HuH-7 (cell line): ENCODE measurements around the gene FKBP1B.
"Not testable (repeated sequence)": the region's sequence is repeated elsewhere in the genome, so short reads cannot be mapped to it uniquely, and the experiment has no call there.

ENCODE experiments used
- DNase-seq: peaks from one replicate; pipeline ENCODE4 v3.0.0; 2011; ENCODE audit warnings: low spot score

The FKBP1B gene

DNA sequence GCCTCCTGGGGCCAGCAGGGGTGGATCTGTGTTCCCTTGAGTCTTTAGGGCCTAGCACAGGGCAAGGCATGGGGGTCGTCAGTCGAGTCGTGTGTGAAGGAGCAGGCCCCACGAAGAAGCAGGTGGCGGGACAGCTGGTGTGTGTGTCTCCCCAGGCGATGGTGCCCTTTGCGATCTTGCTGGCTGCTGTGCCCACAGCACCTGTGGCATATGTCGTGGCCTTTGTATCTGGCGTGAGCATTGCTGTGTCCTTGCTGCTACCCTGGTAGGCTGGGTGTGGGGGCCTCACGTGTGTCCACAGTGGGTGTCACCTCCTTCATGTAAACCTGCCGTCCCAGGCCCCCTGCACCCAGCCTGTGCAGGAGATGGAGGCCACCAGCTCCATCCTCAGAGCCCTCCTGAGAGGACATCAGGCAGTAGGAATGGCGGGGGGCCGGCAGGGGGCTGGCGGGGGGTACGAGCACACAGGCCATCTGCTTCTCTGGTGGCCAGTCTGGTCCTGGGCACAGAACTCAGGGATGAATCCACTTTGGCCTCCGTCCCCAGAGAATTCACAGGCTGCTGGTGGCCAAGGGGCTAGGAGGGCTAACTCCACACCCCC lies 26.5 kb upstream of the FKBP1B start:
- DNase-seq: no peak

DNA sequence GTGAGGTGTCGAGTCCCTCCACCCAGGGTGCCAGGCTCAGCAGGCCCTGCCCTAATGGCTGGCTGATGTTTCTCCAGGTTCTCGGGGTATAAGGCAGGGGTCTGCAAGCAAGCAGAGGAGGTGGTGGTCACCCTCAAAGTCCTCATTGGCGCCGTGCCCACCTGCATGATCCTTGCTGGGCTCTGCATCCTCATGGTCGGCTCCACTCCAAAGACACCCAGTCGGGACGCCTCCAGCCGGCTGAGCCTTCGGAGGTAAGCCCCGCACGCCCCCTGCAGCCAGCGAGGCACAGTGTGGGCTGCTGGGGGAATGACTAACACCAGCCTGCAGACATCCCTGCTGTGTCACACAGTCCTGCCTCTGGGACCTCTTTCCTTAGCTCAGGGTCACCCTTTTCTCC lies 25.5 kb upstream of the FKBP1B start:
- no peak for DNase-seq

DNA sequence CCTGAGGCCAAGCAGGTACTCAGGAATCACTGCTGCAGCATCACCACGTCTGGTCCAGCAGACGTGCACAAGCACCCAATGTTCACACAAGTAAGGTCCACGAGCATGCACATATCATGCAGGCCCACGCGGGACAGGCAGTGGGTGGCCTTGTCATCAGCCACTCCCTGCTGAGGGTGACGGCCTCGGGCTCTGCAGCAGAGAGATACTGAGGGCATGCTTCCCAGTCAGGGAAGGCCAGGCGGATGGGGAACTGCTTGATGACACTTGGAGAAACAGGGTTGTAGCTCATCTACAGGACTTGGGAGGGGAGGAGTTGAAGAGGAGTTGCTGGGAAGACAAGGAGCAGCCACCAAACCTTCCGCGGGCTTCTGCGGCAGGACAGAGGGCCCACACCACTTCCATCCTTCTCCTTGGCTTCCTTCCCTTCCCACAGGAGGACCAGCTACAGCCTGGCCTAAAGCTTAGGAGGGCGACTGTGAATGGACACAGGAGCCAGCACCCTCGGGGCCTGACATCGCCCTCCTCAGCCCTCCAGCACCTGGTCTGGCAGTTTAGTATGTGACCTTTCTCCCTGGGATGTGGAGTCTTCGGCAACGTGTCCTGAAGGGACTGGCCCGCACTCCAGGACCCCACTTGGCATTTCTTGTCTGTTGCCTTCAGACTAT lies 24.4 kb upstream of the FKBP1B start:
- no peak for DNase-seq

DNA sequence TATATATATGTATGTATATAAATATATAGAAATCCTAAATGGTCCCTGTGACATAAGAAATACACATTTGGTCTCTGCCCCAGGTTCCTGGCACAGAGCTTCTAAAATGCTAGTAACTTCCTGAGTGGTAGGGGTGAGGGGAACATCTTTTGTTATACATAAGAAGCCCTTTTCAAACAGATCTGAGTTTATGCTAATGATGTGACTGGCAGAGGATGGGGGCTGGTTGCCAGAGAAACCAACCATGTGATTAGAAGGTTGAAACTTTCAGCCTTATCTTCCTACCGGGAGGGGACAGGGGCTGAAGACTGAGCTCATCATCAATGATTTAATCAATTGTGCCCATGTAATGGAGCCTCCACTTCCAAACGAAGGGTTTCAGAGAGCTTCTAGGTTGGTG lies 23.3 kb upstream of the FKBP1B start:
- DNase-seq: no peak

DNA sequence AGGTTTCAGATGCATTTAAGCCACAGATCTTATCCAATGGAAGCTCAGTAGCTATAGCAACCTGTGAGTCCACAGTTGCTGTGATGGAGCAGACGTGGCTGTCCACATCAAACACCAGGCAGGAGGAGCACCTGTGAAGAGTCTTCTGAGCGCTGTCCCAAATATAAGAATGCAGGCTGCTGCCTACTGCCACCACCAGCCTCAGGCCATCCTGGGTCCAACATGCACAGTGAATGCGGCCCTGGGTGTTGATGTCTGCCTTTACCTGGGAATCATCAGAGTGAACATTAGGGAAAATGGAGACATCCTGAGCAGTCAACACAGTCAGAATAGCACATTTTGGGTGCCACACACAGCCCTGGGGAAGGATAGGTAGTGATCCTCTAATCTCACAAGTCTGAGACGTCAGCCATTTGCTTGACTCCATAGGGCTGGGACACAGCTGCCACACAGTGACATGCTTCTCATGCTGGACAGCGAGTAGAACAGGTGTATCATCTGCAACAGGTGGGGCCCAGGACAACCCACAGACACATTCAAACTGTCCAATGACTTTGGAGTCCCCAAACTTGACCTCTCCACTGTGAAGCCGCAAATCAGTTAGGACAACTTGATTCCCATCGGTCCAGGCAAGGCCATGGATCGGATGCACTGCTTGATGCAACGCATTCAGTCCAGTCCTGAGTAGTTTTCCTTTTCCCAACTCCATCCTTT lies 10.6 kb upstream of the FKBP1B start:
- no peak for DNase-seq

DNA sequence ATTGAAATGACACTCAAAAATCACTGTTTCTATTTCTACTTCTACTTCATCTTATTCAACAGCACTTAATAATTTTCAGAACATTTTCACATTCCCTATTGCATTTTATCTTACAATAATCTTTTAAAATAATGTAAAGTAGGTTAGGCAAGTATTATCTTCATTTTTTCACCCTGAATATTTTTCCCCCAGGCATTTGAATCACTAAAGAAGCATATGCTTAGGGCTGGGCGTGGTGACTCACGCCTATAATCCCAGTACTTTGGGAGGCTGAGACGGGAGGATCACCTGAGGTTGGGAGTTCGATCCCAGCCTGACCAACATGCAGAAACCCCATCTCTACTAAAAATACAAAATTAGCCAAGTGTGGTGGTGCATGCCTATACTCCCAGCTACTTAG lies 9.0 kb upstream of the FKBP1B start:
- DNase-seq: no peak

DNA sequence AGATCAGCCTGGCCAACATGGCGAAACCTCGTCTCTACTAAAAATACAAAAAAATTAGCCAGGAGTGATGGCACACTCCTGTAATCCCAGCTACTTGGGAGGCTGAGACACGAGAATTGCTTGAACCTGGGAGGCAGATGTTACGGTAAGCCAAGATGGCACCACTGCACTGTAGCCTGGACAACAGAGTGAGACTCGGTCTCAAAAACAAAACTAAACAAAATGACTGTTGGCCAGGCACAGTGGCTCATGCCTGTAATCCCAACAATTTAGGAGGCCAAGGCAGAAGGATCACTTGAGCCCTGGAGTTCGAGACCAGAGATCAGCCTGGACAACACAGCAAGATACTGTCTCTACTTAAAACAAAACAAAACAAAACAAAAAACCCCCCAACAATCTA lies 6.4 kb upstream of the FKBP1B start:
- DNase-seq: not testable (repeated sequence)

DNA sequence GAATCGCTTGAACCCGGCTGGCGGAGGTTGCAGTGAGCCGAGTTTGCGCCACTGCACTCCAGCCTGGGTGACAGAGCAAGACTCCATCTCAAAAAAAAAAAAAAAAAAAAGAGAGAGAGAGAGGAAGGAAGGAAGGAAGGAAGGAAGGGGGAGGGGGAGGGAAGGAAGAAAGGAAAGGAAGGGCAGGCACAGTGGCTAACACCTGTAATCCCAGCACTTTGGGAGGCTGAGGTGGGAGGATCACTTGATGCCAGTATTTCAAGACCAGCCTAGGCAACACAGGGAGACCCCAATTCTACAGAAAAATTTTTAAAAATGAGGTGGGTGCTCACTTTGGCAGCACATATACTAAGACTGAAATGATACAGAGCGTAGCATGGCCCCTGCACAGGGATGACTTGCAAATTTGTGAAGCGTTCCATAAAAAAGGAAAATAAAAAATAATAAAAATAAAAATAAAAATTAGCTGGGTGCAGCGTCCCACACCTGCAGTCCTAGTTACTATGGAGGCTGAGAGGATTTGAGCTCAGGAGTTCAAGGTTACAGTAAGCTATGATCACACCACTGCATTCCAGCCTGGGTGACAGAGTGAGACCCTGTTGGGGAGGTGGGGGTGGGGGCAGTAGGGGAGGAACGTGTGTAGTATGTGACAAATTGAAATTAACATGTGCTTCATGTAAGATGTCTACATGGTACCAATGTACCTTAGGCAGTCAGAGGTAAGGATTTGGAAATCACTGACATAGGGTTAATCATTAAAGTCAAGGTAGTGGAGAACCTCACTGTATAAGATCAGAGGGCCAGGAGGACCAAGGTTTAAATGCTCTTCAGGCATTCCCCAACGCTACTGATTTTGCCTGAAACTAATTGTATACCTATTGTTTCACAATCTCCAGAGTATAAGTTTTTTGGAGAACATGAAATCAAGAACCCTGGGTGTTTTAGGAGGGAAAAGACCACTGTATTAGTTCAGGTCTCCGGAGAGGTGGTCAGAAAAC lies 3.7 kb upstream of the FKBP1B start:
- DNase-seq: no peak

DNA sequence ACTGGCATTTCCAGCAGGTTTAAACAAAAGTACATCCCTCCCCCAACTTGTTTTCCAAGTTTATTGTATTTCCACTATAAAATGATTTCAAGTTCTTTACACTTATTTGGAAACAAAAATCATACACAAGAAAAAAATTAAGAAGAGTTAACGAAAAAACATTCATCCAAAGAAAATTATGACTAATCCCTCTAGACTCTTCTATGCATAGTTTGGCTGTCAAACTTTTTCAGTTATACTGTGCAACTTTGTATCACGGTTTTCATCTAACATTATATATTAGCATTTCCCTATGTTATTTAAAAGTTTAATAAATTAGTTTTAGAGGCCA lies 3.0 kb upstream of the FKBP1B start:
- no peak for DNase-seq

DNA sequence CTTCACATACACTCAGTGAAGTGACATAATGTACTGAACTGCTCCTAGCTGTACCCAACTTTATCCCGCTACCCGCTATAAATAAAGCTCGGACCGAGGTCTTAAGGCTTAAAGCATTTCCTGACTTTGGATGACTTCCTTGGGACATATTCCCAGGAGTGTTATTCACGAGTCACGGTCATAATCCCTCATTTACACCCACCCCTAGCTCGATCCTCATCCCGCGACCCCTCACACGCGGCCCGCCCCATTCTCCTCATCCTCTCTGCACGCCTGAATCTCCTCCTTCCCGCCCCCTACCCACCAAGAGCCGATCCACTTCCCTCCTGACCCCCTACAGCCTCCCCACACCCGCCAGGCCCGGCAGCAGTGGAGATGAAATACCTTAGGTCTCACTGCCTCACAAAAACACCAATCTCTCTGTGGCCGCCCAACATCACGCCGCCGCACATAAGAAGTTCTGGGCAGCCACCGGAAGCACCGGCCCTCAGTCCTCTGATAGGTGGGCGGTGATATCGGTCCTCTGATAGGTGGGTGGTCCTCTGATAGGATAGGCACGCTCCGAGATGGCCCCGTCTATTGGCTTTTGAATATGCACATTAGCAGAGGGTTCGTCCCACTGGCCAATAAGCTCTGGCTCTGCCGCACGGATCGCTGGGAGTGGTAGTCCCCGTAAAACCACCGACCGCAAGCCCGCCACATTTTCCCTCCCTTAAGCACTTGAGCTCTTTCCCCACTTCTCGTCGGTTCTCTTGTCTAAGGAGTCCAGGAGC lies 2.4 kb upstream of the FKBP1B start, which contains the start of gene WDCP:
TSS of gene WDCP (minus strand) at position 462 of the 773 bp plus-strand sequence. CDS start 7,897 bp downstream, outside the sequence.
- peak; percentile 79 for DNase-seq

DNA sequence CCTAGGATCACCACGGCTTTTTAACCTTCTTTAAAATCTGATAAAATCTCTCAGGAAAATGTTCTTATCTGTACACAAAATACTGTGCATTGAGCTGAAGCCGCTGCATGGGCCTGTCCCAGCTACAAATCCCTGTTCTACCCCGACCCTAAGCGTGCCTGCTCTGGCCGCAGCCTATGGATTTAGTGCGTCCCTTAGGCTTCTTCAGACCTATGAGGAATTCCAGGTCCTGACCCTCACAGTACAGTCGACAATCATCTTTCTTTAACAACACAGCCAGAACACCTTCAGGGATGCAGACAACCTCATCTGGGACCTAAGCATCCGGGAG lies 1.9 kb upstream of the FKBP1B start:
- no peak for DNase-seq

DNA sequence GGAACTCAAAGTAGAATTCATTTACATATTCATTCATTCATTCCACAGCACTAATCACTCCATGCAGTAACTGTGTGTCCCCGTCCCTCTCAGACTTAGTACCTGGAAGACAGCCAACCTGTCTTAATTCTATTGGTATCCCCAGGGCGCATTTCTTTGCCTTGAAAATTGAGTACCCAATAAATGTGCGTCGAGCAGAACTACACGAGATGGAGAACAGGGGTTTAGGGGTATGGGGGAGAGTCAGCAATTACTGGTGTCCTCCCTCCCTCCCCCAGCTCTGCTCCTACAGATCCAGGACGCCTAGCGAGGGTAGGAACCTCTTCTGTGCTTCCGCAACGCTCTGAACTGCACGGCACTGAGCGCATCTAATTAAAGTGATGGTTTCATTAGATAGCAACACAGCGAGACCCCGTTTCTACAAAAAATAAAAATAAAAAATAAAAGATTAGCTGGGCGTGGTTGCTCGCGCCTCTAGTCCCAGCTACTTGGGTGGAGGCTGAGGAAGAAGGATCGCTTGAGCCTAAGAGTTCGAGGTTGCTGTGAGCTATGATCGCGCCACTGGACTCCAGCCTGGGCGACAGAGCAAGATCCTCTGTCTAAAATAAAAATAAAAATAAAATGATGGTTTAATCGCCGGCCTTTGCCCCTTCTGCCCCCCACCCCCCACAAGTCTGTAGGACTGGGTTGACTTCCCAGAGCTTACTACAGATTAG lies 614 bp upstream of the FKBP1B start:
- DNase-seq: no peak

DNA sequence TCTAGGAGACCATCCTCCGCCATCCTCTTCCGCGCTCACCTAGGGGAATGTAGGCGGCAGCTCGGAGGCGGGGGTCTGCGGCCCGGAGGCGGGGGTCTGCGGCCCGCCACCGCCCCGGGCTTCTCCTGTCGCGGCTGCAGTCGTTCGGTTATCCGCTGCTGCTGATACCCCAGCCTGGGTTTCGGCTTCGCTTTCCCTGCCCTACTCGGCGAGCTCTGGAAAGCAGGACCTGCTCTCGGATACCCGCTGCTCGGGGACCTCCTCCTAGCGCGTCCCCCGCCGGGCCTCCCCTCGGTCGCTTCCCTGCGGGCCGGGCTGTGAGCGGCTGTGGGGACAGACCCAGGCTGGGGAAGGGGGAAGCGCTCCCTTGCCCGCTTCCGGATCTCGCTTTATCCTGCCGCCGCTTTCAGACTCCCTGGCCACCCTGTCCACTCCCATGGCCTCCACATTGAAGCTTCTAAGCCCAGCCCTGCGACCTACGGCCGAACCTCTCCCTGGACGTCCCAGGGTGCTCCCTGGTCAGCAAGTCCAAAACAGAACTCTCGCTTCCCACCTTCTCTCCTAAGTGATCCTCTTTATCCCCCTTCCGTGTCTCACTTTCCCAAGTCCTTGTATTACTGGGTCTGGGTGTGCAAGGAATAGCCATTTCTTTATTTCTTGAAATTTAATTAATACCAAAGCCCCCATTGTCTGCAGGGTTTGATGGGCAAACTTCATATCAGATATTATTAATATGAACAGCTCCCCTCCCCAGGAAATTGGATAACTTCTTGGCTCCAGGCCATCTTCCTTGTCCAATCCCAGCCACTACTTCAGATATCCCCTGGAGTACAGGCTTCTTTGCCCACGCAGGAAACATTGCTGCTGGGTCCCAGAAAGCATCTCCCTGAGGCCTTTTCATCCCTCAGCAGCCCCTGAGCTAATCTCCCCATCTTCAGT lies 769 bp downstream of the FKBP1B start:
- DNase-seq: no peak

DNA sequence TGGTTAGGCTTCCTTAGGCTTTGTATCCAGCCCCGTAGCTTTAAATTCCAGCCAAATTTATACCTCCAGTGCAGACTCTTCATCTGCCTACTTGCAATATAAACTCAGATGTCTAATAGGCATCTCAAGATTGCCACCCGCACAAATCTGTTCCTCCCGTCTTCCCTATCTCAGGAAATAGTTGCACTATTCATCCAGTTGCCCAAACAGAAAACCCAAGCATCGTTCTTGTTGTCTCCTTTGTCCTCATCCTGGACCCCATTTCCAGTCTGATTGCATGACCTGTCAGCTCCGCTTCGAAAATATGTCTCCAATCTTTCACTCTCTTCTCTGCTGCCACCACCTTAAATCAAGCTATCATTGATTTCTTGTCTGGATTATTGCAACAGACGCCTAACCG lies 2.3 kb downstream of the FKBP1B start:
- no peak for DNase-seq

DNA sequence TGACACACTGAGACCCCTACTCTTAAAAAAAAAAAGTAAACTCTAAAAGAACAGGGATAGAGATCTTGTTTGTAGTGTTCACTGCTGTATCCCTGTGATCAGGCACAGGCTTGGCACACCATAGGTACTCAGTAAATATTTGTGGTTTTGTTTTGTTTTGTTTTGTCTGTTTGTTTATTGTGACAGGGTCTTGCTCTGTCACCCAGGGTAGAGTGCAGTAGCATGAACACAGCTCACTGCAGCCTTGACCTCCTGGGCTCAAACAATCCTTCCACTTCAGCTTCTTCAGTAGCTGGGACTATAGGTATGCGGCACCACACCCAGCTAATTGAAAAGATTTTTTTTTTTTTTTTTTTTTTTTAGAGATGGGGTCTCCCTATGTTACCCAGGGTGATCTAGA lies 3.4 kb downstream of the FKBP1B start:
- DNase-seq: no peak

DNA sequence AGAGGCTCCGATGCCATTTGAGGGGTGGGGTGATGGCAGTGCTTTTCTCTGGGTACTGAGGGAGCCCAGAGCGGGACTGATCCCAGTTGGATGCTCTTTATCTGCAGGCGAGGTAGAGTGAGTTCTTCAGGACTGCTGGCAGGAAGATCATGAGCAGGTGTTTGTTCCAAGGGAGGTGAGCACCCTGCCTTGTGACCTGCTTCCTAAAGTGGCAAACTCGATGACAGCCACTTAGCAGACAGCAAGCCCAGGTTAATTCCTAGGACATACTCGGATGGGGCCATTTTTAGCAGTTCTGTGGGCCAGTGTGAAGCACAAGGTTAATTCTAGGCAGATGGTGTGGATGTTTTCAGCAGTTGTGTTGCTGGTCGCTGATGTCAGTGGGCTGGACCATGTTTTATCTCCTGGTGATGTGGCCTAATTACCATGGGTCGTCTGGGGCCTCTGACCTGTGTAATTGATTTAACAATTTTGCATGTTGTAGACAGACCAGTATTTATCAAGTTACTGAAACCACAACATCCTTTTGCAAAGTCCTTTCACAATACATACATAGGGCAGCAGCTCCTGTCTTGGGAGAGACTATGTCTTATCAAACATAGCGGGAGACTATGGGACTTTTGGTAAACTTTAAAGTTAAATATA lies 4.9 kb downstream of the FKBP1B start:
- no peak for DNase-seq

DNA sequence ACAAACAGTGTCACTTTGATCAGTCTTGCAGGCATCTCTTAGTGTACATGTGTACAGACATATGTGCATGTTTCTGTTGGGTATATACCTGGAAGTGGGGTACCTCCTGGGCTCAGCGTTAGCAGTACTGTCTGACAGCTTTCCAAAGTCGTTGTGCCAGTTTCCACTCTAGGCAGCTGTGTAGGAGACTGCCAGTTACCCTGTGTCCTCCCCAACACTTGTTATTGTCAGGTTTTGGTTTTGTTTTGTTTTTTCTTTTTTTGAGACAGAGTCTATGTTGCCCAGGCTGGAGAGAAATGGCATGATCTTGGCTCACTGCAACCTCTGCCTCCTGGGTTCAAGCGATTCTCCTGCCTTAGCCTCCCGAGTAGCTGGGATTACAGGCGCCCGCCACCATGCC lies 6.2 kb downstream of the FKBP1B start:
- DNase-seq: no peak

DNA sequence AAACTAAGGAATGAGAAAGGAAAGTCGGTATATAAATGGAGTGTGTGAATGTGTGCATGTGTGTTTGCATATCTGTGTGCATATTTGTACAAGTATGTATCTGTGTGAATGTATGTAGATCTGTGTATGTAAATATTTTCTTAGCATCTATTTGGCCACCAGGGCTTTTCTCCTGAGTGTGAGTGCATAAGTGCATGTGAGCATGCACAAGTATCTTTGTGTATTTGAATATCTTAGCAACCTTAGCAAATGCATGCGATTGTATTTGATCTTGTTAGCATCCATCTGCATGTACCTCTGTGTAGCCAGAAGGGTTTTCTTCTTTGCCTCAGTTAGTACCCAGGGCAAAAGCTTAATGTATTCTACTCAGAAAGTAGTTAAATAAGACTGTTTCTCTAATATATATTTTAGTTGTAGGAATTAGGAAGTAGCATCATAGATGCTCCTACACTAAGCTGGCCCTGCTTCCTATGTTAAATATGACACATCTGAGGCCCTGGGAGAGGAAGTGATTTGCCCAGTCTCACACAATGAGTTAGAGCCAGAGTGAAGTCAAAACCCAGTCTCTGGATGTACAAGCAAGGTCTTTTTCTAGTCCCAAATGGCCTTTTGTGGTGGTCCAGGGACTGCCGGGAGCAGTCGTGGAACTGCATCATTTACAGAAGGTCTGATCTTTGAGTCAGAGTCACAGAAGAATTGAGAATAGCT lies 9.2 kb downstream of the FKBP1B start:
- DNase-seq: no peak

DNA sequence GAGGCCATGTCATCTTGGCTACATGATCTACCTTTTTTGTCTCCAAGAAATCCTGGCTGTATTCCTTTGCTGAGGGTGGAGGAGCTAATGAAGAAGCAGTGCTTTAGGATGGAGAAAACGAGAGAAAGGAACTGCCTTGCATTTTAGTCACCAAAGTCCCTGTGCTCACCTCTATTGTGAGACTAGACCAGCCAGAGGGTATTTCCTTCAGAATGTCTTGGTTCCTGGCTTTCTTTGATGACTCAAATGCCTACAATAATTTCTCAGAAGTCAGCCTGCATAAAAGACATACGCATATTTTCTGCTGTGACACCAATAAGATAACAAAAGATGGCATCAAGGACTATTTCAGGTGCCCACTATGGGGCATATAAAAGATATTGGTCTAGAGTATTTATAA lies 15.8 kb downstream of the FKBP1B start:
- DNase-seq: no peak
